Measurements from ENCODE around the gene EFHD2. TPM values are rescaled to one million over a fixed set of nuclear protein-coding genes. Genes with fewer than 3 reads are reported as not detected.
"Not testable (repeated sequence)": the region's sequence is repeated elsewhere in the genome, so short reads cannot be mapped to it uniquely, and the experiment has no call there.

Gene EFHD2
- total and polyA plus RNA-seq, 12 donors: 47.4 to 119 (median 87.9) TPM

DNA sequence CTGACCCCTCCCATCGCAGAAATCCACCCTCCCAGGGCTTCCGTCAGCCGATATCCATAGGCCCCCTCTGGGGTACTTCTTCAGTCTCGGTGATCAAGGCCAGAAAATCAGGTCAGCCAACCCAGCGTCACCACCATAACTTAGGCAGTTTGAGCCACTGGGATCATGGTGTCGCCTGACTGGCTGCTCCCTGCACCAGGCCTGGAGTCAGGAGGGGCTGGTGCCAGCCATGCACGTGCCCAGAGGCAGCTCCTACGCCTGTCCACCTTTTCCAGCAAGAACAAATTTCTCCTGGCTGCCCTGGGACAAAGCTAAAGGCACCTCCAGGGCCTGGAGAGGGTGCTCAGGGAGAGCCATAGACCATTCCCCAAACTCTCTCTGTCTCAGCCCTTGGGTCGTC, 23.8 kb downstream of the EFHD2 start:
- no peak overlapping the region for H3K4me3 ChIP-seq
- no peaks in the 10 kb centered on the region for H3K9me3 ChIP-seq (replicated peaks in 1 of 3)
- WGBS, 4 donors: 42 to 75% (median 69%) methylated on average over 8 to 9 of the region's 9 CpGs
- H3K27ac ChIP-seq: no peak overlapping the region
- intact Hi-C loops (cut with DNase I): loop anchor here in 1 of 2 donors (5.0 kb wide), 1 partner anchor 106 kb away; no protein-coding TSS in a partner anchor
- H3K27me3 ChIP-seq: no peaks in the 10 kb centered on the region
- TF ChIP-seq POLR2A (IDR thresholded peaks at IDR 0.05): no peak
- TF ChIP-seq, protein P1, sequence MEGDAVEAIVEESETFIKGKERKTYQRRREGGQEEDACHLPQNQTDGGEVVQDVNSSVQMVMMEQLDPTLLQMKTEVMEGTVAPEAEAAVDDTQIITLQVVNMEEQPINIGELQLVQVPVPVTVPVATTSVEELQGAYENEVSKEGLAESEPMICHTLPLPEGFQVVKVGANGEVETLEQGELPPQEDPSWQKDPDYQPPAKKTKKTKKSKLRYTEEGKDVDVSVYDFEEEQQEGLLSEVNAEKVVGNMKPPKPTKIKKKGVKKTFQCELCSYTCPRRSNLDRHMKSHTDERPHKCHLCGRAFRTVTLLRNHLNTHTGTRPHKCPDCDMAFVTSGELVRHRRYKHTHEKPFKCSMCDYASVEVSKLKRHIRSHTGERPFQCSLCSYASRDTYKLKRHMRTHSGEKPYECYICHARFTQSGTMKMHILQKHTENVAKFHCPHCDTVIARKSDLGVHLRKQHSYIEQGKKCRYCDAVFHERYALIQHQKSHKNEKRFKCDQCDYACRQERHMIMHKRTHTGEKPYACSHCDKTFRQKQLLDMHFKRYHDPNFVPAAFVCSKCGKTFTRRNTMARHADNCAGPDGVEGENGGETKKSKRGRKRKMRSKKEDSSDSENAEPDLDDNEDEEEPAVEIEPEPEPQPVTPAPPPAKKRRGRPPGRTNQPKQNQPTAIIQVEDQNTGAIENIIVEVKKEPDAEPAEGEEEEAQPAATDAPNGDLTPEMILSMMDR (IDR thresholded peaks at IDR 0.05): no peak
- peaks cover 0 to 12% of the 10 kb centered on the region in 2 donors for H3K4me1 ChIP-seq (replicated peaks in 1 of 2)
- no peaks in the 10 kb centered on the region for H3K36me3 ChIP-seq (replicated peaks in 1 of 2)
- DNase-seq: peak in 1 of 7 donors; percentile 17

DNA sequence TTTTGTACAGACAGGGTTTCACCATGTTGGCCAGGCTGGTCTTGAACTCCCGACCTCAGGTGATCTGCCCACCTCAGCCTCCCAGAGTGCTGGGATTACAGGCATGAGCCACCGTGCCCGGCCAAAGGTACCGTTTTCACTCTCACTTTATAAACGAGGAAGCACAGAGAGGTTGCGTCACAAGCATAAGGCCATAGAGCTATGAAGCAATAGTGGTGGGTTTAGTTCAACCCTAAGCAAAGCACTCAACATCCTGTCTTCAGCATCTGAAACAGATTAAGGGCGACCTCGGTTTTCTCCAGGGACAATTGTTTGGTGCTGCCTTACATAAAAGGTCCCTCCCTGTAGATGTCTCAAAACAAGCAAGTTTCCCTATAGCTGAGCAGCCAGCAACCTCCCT, 25.1 kb downstream of the EFHD2 start:
- peak in 1 of 7 donors; percentile 49 for DNase-seq
- intact Hi-C loops (cut with DNase I): loop anchor here in 1 of 2 donors (5.0 kb wide), 1 partner anchor 107 kb away; no protein-coding TSS in a partner anchor
- H3K27me3 ChIP-seq; H3K9me3 ChIP-seq (replicated peaks in 1 of 3); H3K4me3 ChIP-seq; H3K36me3 ChIP-seq (replicated peaks in 1 of 2); H3K27ac ChIP-seq; H3K4me1 ChIP-seq (replicated peaks in 1 of 2): not testable (repeated sequence)
- WGBS, 4 donors: 58 to 68% (median 60%) methylated on average over 8 of the region's 8 CpGs

DNA sequence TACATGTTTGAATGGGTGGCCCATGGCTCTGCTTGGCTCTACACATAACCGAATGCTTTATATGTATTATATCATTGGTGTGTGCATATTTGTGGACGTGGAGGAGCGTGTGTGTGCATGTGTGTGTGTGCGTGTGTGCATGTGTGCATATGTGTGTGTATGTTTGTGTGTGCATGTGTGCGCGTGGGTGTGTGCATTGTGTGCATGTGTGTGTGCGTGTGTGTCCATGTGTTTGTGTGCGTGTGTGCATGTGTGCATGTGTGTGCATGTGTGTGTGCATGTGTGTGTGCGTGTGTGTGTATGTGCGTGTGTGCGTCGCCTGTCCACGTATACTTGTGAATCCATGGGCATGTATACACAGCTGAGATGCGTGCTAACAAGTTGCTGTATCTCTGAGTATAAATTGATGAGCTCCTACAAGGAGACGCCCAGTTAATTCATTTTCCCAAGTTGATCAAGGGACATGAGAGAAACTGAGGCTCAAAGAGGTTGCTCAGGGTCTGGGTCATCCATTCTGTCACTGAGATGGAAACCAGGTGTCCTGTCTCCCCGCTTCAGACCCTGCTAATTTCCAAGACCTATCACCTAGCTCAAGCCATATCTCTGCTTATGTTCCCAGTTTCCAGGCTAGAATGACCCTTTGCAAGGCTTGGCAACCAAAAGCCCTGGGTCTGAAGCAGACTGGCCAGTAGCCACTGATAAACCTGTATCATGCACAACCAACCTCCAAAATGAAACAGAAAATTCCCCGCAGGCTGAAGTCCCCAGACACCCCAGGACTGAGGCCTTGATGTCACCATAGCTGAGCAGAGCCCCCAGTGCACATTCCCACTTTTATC, 25.8 kb downstream of the EFHD2 start:
- intact Hi-C loops (cut with DNase I): no loop called here
- Histone ChIP-seq H3K4me3 (no peak overlapping the region), H3K27me3 (no peaks in the 10 kb centered on the region), H3K36me3 (replicated peaks in 1 of 2) (no peaks in the 10 kb centered on the region), H3K27ac (no peak overlapping the region), H3K4me1 (replicated peaks in 1 of 2) (peaks cover 0 to 4% of the 10 kb centered on the region in 2 donors), H3K9me3 (replicated peaks in 1 of 3) (no peaks in the 10 kb centered on the region)
- DNase-seq: no peak
- 87 to 96% (median 93%) methylated on average over 17 of the region's 17 CpGs for WGBS, 4 donors
- TF ChIP-seq POLR2A (IDR thresholded peaks at IDR 0.05): no peak
- TF ChIP-seq, protein P1 (IDR thresholded peaks at IDR 0.05): no peak

DNA sequence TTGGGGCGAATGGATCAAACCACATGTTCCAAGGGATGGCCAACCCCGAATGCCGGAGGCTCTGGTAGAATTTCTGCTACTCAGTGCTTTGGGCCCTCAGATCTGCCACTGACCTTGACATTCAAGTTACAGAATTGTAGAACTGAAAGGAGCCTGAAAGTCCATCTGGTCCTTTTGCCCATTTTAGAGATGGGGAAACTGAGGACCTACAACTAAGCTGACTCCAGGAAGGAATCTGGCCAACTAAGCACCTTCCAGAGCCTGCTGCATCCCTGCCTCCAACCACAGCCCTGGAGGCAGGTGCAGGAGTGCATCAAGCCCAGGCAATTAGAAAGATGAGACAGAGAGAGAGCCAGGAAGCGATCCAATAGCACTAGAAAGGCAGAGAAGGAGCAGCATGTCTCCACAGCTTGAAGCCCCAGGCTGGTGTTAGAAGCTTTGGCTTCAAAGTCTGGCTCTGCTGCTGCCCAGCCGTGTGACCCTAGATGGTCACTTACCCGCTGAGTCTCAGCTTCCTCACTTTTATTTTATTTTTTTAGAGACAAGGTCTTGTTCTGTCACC, 27.3 kb downstream of the EFHD2 start:
- Histone ChIP-seq H3K4me1 (replicated peaks in 1 of 2) (peaks cover 0 to 4% of the 10 kb centered on the region in 2 donors), H3K27ac (no peak overlapping the region), H3K4me3 (no peak overlapping the region), H3K9me3 (replicated peaks in 1 of 3) (no peaks in the 10 kb centered on the region), H3K36me3 (replicated peaks in 1 of 2) (no peaks in the 10 kb centered on the region), H3K27me3 (no peaks in the 10 kb centered on the region)
- WGBS, 4 donors: 71 to 90% (median 74%) methylated on average over 4 to 6 of the region's 6 CpGs
- no peak for TF ChIP-seq POLR2A (IDR thresholded peaks at IDR 0.05)
- TF ChIP-seq, protein P1 (IDR thresholded peaks at IDR 0.05): no peak
- intact Hi-C loops (cut with DNase I): no loop called here
- DNase-seq: no peak
